Adrenal gland (tissue), 5 donors: ENCODE measurements around the gene ACTN1.

Experiments used
- POLR2A ChIP-seq, 2 donors: fragments of 450-650 bp; IDR thresholded peaks; one replicate each; pipeline ENCODE4 v1.6.1; 2017; ENCODE audit warnings: antibody characterized with exemption in 2 of 2, mild to moderate bottlenecking in 2 of 2, moderate library complexity in 1 of 2
- TF ChIP-seq, protein P1 (sequence below), 6 experiments: fragments of 450-650 bp in 4 of 6; fragments of 200-600 bp in 2 of 6; sonication (generic) in 1 of 6; IDR thresholded peaks; 1 replicate in 5 of 6; 2 replicates in 1 of 6; pipeline versions ENCODE4 v1.5.1 to v1.8.0; 2016 to 2021; ENCODE audit warnings: antibody characterized with exemption in 6 of 6, mild to moderate bottlenecking in 2 of 6, moderate library complexity in 1 of 6
- donor health status: DM: no; HTN: no; CAD: no.

DNA sequence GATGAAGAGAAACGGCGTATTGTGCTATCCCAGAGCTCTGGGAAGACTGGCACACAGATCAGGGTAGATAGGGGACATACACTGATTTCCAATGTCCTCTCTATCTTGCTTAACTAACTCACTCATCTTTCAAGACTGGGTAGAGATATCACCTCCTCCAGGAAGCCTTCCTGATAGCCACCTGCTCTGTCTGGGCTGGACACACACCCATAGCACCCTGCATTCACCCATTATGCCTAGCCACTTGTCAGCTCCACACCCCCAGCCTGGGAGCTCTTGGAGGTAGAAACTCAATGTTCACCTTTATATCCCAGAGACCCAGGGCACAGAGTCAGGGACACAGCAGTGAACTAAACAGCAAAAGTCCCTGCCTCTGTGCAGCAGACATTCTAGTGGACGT, 52.0 kb downstream of the ACTN1 start:
- no peak for TF ChIP-seq POLR2A (IDR thresholded peaks at IDR 0.05)
- TF ChIP-seq, protein P1, sequence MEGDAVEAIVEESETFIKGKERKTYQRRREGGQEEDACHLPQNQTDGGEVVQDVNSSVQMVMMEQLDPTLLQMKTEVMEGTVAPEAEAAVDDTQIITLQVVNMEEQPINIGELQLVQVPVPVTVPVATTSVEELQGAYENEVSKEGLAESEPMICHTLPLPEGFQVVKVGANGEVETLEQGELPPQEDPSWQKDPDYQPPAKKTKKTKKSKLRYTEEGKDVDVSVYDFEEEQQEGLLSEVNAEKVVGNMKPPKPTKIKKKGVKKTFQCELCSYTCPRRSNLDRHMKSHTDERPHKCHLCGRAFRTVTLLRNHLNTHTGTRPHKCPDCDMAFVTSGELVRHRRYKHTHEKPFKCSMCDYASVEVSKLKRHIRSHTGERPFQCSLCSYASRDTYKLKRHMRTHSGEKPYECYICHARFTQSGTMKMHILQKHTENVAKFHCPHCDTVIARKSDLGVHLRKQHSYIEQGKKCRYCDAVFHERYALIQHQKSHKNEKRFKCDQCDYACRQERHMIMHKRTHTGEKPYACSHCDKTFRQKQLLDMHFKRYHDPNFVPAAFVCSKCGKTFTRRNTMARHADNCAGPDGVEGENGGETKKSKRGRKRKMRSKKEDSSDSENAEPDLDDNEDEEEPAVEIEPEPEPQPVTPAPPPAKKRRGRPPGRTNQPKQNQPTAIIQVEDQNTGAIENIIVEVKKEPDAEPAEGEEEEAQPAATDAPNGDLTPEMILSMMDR (IDR thresholded peaks at IDR 0.05) = no peak
